H1 (cell line): ENCODE measurements around the gene GBE1. TPM values are rescaled to one million over a fixed set of nuclear protein-coding genes. Genes with fewer than 3 reads are reported as not detected.

Source experiments
- CTCF ChIA-PET: fragments of 300-600 bp; sonication (Branson Sonifier 250); formaldehyde crosslinking; loops from one replicate; lab custom pipeline; 2021; ENCODE audit not compliant: partially characterized antibody; lab: Charles Lee
- POLR2A ChIA-PET: fragments of 300-600 bp; sonication (Branson Sonifier 250); formaldehyde crosslinking; loops from one replicate; lab custom pipeline; 2021; ENCODE audit warnings: inconsistent platforms; ENCODE audit not compliant: partially characterized antibody; lab: Charles Lee
- DNase-seq, 2 experiments: peaks; one replicate each; pipeline versions ENCODE4 v3.0.0 to v3.0.0-alpha.2; 2010 to 2022; ENCODE audit warnings: low spot score in 2 of 2, low read depth in 1 of 2, mixed read lengths in 1 of 2
- FAIRE-seq: peaks from 2 replicates; lab custom pipeline; 2011; peaks lifted over from hg19 to GRCh38; lab: Jason Lieb, UNC
- H2AFZ ChIP-seq: 2 replicates; pipeline ENCODE4 v1.8.1; 2012; ENCODE audit warnings: low read length, inconsistent platforms
- H2AK5ac ChIP-seq: 2 replicates; pipeline ENCODE4 v1.6.1; 2013; ENCODE audit warnings: low read depth, low read length
- H2BK120ac ChIP-seq: replicated peaks from 2 replicates; pipeline ENCODE3; 2013; ENCODE audit warnings: low read depth, low read length, inconsistent platforms
- H2BK12ac ChIP-seq: 2 replicates; pipeline ENCODE4 v1.6.1; 2013; ENCODE audit warnings: low read depth, low read length
- H2BK15ac ChIP-seq: 2 replicates; pipeline ENCODE4 v1.6.1; 2013; ENCODE audit warnings: low read length
- H2BK20ac ChIP-seq: 2 replicates; pipeline ENCODE4 v1.6.1; 2013; ENCODE audit warnings: low read length
- H2BK5ac ChIP-seq: 2 replicates; pipeline ENCODE4 v1.6.1; 2013; ENCODE audit warnings: low read depth, low read length
- H3K14ac ChIP-seq: 2 replicates; pipeline ENCODE4 v1.6.1; 2013; ENCODE audit warnings: inconsistent platforms; ENCODE audit not compliant: insufficient read length
- H3K18ac ChIP-seq: 2 replicates; pipeline ENCODE4 v1.6.1; 2013; ENCODE audit warnings: low read length; ENCODE audit errors: extremely low read depth
- H3K23ac ChIP-seq: 2 replicates; pipeline ENCODE4 v1.6.1; 2013; ENCODE audit warnings: inconsistent platforms; ENCODE audit not compliant: insufficient read length
- H3K23me2 ChIP-seq: 2 replicates; pipeline ENCODE4 v1.6.1; 2013; ENCODE audit warnings: low read depth, low read length
- H3K27ac ChIP-seq: 2 replicates; pipeline ENCODE4 v1.6.1; 2011; ENCODE audit warnings: low read depth, low read length, inconsistent platforms
- H3K27me3 ChIP-seq, 4 experiments: replicated peaks in 1 of 4; 1 replicate in 1 of 4; 2 replicates in 3 of 4; pipeline versions ENCODE4 v1.6.1 to v1.8.1; 2011 to 2013; ENCODE audit warnings: low read length in 3 of 4, mild to moderate bottlenecking in 3 of 4, inconsistent platforms in 2 of 4, mixed read lengths in 2 of 4, moderate library complexity in 1 of 4; ENCODE audit not compliant: control insufficient read depth in 3 of 4, insufficient read depth in 3 of 4; ENCODE audit errors: extremely low read depth in 1 of 4
- H3K36me3 ChIP-seq, 4 experiments: 2 replicates each; pipeline versions ENCODE4 v1.6.1 to v1.8.1; 2011 to 2013; ENCODE audit warnings: mild to moderate bottlenecking in 4 of 4, low read length in 3 of 4, moderate library complexity in 2 of 4, control low read depth in 1 of 4, inconsistent platforms in 1 of 4; ENCODE audit not compliant: insufficient read depth in 4 of 4, control insufficient read depth in 2 of 4
- H3K4ac ChIP-seq: replicated peaks from 2 replicates; pipeline ENCODE3; 2013; ENCODE audit warnings: low read length, low read depth, mixed read lengths, inconsistent platforms; ENCODE audit not compliant: insufficient read length
- H3K4me1 ChIP-seq, 4 experiments: replicated peaks in 1 of 4; 1 replicate in 1 of 4; 2 replicates in 3 of 4; pipeline versions ENCODE4 v1.6.1 to v1.8.1; 2011 to 2013; ENCODE audit warnings: low read length in 3 of 4, inconsistent platforms in 2 of 4, mixed read lengths in 1 of 4; ENCODE audit not compliant: insufficient read depth in 4 of 4, control insufficient read depth in 3 of 4
- H3K4me2 ChIP-seq, 2 experiments: 2 replicates each; pipeline versions ENCODE4 v1.6.1 to v1.8.1; 2011 to 2013; ENCODE audit warnings: low read depth in 2 of 2, low read length in 2 of 2, control low read depth in 1 of 2, inconsistent platforms in 1 of 2, mild to moderate bottlenecking in 1 of 2; ENCODE audit not compliant: insufficient read depth in 1 of 2
- H3K4me3 ChIP-seq, 4 experiments: fragments of 200-600, 300-600 bp in 1 of 4; sonication (generic), shearing (Covaris generic), sonication (Bioruptor Twin) in 1 of 4; 2 replicates each; pipeline versions ENCODE4 v1.5.1 to v1.8.1; 2011 to 2016; ENCODE audit warnings: low read length in 4 of 4, low read depth in 3 of 4, control low read depth in 2 of 4, inconsistent platforms in 2 of 4, mild to moderate bottlenecking in 2 of 4, mixed read lengths in 1 of 4, moderate library complexity in 1 of 4; ENCODE audit not compliant: insufficient read depth in 2 of 4; ENCODE audit errors: extremely low read depth in 1 of 4
- H3K56ac ChIP-seq: replicated peaks from 2 replicates; pipeline ENCODE3; 2013; ENCODE audit warnings: low read depth, mild to moderate bottlenecking, mixed read lengths, low read length, inconsistent platforms; ENCODE audit not compliant: insufficient read length
- H3K79me1 ChIP-seq: 2 replicates; pipeline ENCODE4 v1.6.1; 2013; ENCODE audit warnings: low read depth, low read length, control low read depth
- H3K79me2 ChIP-seq, 2 experiments: 2 replicates each; pipeline versions ENCODE4 v1.6.1 to v1.8.1; 2012 to 2013; ENCODE audit warnings: low read length in 2 of 2, mild to moderate bottlenecking in 2 of 2, inconsistent platforms in 1 of 2; ENCODE audit not compliant: insufficient read depth in 2 of 2, control insufficient read depth in 1 of 2
- H3K9ac ChIP-seq, 4 experiments: replicated peaks in 1 of 4; 1 replicate in 1 of 4; 2 replicates in 3 of 4; pipeline versions ENCODE4 v1.6.1 to v1.8.1; 2011 to 2013; ENCODE audit warnings: low read depth in 3 of 4, low read length in 3 of 4, control low read depth in 2 of 4, mild to moderate bottlenecking in 2 of 4, moderate library complexity in 2 of 4, inconsistent platforms in 1 of 4; ENCODE audit errors: extremely low read depth in 1 of 4
- H3K9me3 ChIP-seq, 2 experiments: 2 replicates each; pipeline versions ENCODE4 v1.6.1 to v1.8.1; 2012 to 2013; ENCODE audit warnings: mild to moderate bottlenecking in 2 of 2, moderate library complexity in 2 of 2, control low read depth in 1 of 2, inconsistent platforms in 1 of 2, low read depth in 1 of 2, low read length in 1 of 2, mixed read lengths in 1 of 2; ENCODE audit not compliant: insufficient read depth in 2 of 2
- H4K20me1 ChIP-seq, 2 experiments: replicated peaks in 1 of 2; 2 replicates each; pipeline versions ENCODE3 to v1.8.1; 2011 to 2013; ENCODE audit warnings: inconsistent platforms in 2 of 2, low read length in 2 of 2, mild to moderate bottlenecking in 1 of 2; ENCODE audit not compliant: insufficient read depth in 2 of 2, control insufficient read depth in 1 of 2
- H4K5ac ChIP-seq: 2 replicates; pipeline ENCODE4 v1.6.1; 2013; ENCODE audit warnings: low read length, low read depth, mixed read lengths, inconsistent platforms; ENCODE audit not compliant: insufficient read length
- H4K8ac ChIP-seq: 2 replicates; pipeline ENCODE4 v1.8.0; 2013; ENCODE audit warnings: mild to moderate bottlenecking, moderate library complexity, low read length, inconsistent platforms; ENCODE audit not compliant: insufficient read depth; ENCODE audit errors: extremely low read depth
- H4K91ac ChIP-seq: replicated peaks from 2 replicates; pipeline ENCODE3; 2013; ENCODE audit warnings: low read length, mixed read lengths, inconsistent platforms; ENCODE audit not compliant: insufficient read length
- HDAC2 ChIP-seq, 2 experiments: fragments of 300-600 bp in 1 of 2; sonication (generic) in 1 of 2; IDR thresholded peaks; 2 replicates each; pipeline ENCODE4 v1.6.1; 2011 to 2012; ENCODE audit warnings: low read depth in 2 of 2, low read length in 2 of 2, mild to moderate bottlenecking in 2 of 2, moderate library complexity in 2 of 2, borderline replicate concordance in 1 of 2, inconsistent platforms in 1 of 2
- RNF2 ChIP-seq: fragments of 200-900, 300-1000 bp; sonication (generic); IDR thresholded peaks from 2 replicates; pipeline ENCODE4 v1.7.1; 2016; ENCODE audit warnings: borderline replicate concordance, low read depth, mild to moderate bottlenecking, antibody characterized with exemption, low read length; ENCODE audit not compliant: poor library complexity, severe bottlenecking; ENCODE audit errors: missing control alignments
- SIX5 ChIP-seq: IDR thresholded peaks from 2 replicates; pipeline ENCODE4 v1.6.1; 2011; ENCODE audit warnings: mild to moderate bottlenecking, low read depth, low read length
- WGBS, 2 experiments: shearing (Covaris generic) in 1 of 2; methylation state at CpG; one replicate each; pipeline versions ENCODE4 v1.1.6 to v1.1.7; 2013 to 2015; ENCODE audit warnings: low lambda C conversion rate in 2 of 2, mixed read lengths in 2 of 2, inconsistent platforms in 1 of 2, low coverage in 1 of 2, missing lambda C conversion rate in 1 of 2; ENCODE audit not compliant: insufficient replicate concordance in 2 of 2, insufficient coverage in 1 of 2, insufficient read length in 1 of 2; ENCODE audit errors: extremely low coverage in 1 of 2, missing lambda C conversion rate in 1 of 2; 5-methylcytosine and 5-hydroxymethylcytosine counted together
- polyA plus RNA-seq, 7 experiments: library from polyadenylated mRNA; depleted of rRNA in 3 of 7; stranded (reverse) in 5 of 7; unstranded in 2 of 7; fragments of >200 nt in 5 of 7; fragments of 200-250 nt in 2 of 7; gene quantifications; 1 replicate in 5 of 7; 2 replicates in 1 of 7; 4 replicates in 1 of 7; pipeline versions ENCODE4 v1.2.1 to v1.2.3, GENCODE V29; 2011 to 2013; ENCODE audit warnings: missing spikeins in 2 of 7, mixed read lengths in 2 of 7
- total RNA-seq: library from RNA; stranded (reverse); fragmentation: NEBNext Ultra II Directional; extraction: Animal tissue kit (Norgen Biotek cat#: 25700); gene quantifications from 2 replicates; pipeline ENCODE4 v1.2.1, GENCODE V29; 2021

Gene GBE1
- total and polyA plus RNA-seq, 2 of the 8 experiments (the other 6 are each of a cell fraction or from before 2014, with no cell fraction given) = 3.3 to 7.3 TPM

GRCh38 chr3:81444817-81445460 is 316.5 kb downstream of the GBE1 start:
- no peak overlapping the region for H3K9ac ChIP-seq
- H4K20me1 ChIP-seq = no peaks in the 10 kb centered on the region
- no peaks in the 10 kb centered on the region for H3K79me1 ChIP-seq
- no peak overlapping the region for H3K14ac ChIP-seq
- no peak overlapping the region for H3K27ac ChIP-seq
- no peak overlapping the region for H3K23ac ChIP-seq
- H3K4ac ChIP-seq = no peak overlapping the region
- no peaks in the 10 kb centered on the region for H3K79me2 ChIP-seq
- H2BK120ac ChIP-seq = no peak overlapping the region
- H3K56ac ChIP-seq = no peak overlapping the region
- no peak overlapping the region for H3K4me2 ChIP-seq
- H3K9me3 ChIP-seq = no peaks in the 10 kb centered on the region
- no peaks in the 10 kb centered on the region for H3K23me2 ChIP-seq
- H2AFZ ChIP-seq = no peak overlapping the region
- ChIA-PET CTCF (no interaction called here), POLR2A (no interaction called here)
- no peak overlapping the region for H4K91ac ChIP-seq
- no peak overlapping the region for H2BK15ac ChIP-seq
- H4K8ac ChIP-seq = no peak overlapping the region
- no peaks in the 10 kb centered on the region for H3K36me3 ChIP-seq
- H3K18ac ChIP-seq = no peak overlapping the region
- WGBS, 2 experiments = 91% methylated on average over 4 of the region's 4 CpGs; no CpG with 5 or more reads in 1 of the 2 experiments
- H4K5ac ChIP-seq = no peak overlapping the region
- no peaks in the 10 kb centered on the region for H3K27me3 ChIP-seq
- H3K4me1 ChIP-seq = no peaks in the 10 kb centered on the region
- no peak overlapping the region for H2BK12ac ChIP-seq
- no peak overlapping the region for H2AK5ac ChIP-seq
- no peak overlapping the region for H2BK5ac ChIP-seq
- TF ChIP-seq SIX5 (no peak), HDAC2 (IDR thresholded peaks at IDR 0.05; ENCODE audit: borderline replicate concordance in 1 of 2, low read depth in 2 of 2, low read length in 2 of 2) (no peak), RNF2 (no peak)
- H2BK20ac ChIP-seq = no peak overlapping the region
- no peak overlapping the region for H3K4me3 ChIP-seq
- FAIRE-seq (no peak), DNase-seq (no peak)
